ENCODE results near the gene BAIAP2L2.

BAIAP2L2 gene

GRCh38 chr22:38067761-38068360 lies 42.6 kb downstream of the BAIAP2L2 start:
- Histone ChIP-seq H2AK5ac (ENCODE audit: low read depth, low read length) (peak overlapping the region; percentile 92), H4K91ac (ENCODE audit: low read depth, low read length, poor library complexity) (no peak overlapping the region), H3K9me3 (replicated peaks in 1 of 2; ENCODE audit: control insufficient read depth in 2 of 2, insufficient read depth in 1 of 2, low read depth in 1 of 2, low read length in 2 of 2) (no peaks in the 10 kb centered on the region), H3K4me2 (ENCODE audit: insufficient read depth, low read length, poor library complexity, severe bottlenecking) (no peak overlapping the region), H2BK15ac (ENCODE audit: low read length) (no peak overlapping the region), H3K23ac (ENCODE audit: low read depth, low read length, poor library complexity) (no peak overlapping the region), H3K36me3 (replicated peaks in 1 of 2; ENCODE audit: control insufficient read depth in 2 of 2, insufficient read depth in 2 of 2, low read length in 2 of 2) (peaks cover 24 to 54% of the 10 kb centered on the region in 2 donors), H3K4me3 (ENCODE audit: low read length in 2 of 2) (no peak overlapping the region), H2BK120ac (ENCODE audit: low read depth, low read length) (no peak overlapping the region), H3K4ac (ENCODE audit: low read length) (no peak overlapping the region), H2AFZ (ENCODE audit: low read length) (no peak overlapping the region), H3K18ac (ENCODE audit: low read length) (no peak overlapping the region), H3K27ac (replicated peaks; ENCODE audit: low read length) (no peak overlapping the region), H2BK5ac (ENCODE audit: low read length) (no peak overlapping the region), H3K4me1 (ENCODE audit: control insufficient read depth in 2 of 2, insufficient read depth in 1 of 2, low read depth in 1 of 2, low read length in 2 of 2) (peaks cover 6 to 9% of the 10 kb centered on the region in 2 donors), H3K27me3 (ENCODE audit: control insufficient read depth in 3 of 3, insufficient read depth in 3 of 3, low read depth in 1 of 3, low read length in 3 of 3) (no peaks in the 10 kb centered on the region), H2BK12ac (ENCODE audit: low read length) (peak overlapping the region; percentile 2), H4K8ac (ENCODE audit: low read depth, low read length) (no peak overlapping the region), H3K79me1 (ENCODE audit: low read depth, low read length) (peaks cover 1% of the 10 kb centered on the region), H3K9ac (ENCODE audit: low read depth, low read length, poor library complexity) (peak overlapping the region; percentile 44), H3K14ac (ENCODE audit: low read length) (no peak overlapping the region)
- no peak for DNase-seq (ENCODE audit: low spot score)
- no CpG with 5 or more reads among the region's 13 CpGs for WGBS, 2 donors (ENCODE audit: extremely low coverage in 2 of 2, insufficient read length in 2 of 2, insufficient replicate concordance in 1 of 2)

GRCh38 chr22:38067028-38067415 lies 43.5 kb downstream of the BAIAP2L2 start:
- Histone ChIP-seq H2BK120ac (ENCODE audit: low read depth, low read length) (no peak overlapping the region), H4K8ac (ENCODE audit: low read depth, low read length) (no peak overlapping the region), H3K4me1 (ENCODE audit: control insufficient read depth in 2 of 2, insufficient read depth in 1 of 2, low read depth in 1 of 2, low read length in 2 of 2) (peaks cover 6 to 9% of the 10 kb centered on the region in 2 donors), H3K4ac (ENCODE audit: low read length) (no peak overlapping the region), H3K14ac (ENCODE audit: low read length) (no peak overlapping the region), H3K23ac (ENCODE audit: low read depth, low read length, poor library complexity) (no peak overlapping the region), H3K27me3 (ENCODE audit: control insufficient read depth in 3 of 3, insufficient read depth in 3 of 3, low read depth in 1 of 3, low read length in 3 of 3) (no peaks in the 10 kb centered on the region), H3K18ac (ENCODE audit: low read length) (no peak overlapping the region), H3K36me3 (replicated peaks in 1 of 2; ENCODE audit: control insufficient read depth in 2 of 2, insufficient read depth in 2 of 2, low read length in 2 of 2) (peaks cover 20 to 50% of the 10 kb centered on the region in 2 donors), H4K91ac (ENCODE audit: low read depth, low read length, poor library complexity) (no peak overlapping the region), H2BK5ac (ENCODE audit: low read length) (no peak overlapping the region), H2AK5ac (ENCODE audit: low read depth, low read length) (no peak overlapping the region), H3K9me3 (replicated peaks in 1 of 2; ENCODE audit: control insufficient read depth in 2 of 2, insufficient read depth in 1 of 2, low read depth in 1 of 2, low read length in 2 of 2) (no peaks in the 10 kb centered on the region), H3K27ac (replicated peaks; ENCODE audit: low read length) (no peak overlapping the region), H2BK12ac (ENCODE audit: low read length) (no peak overlapping the region), H2AFZ (ENCODE audit: low read length) (no peak overlapping the region), H2BK15ac (ENCODE audit: low read length) (no peak overlapping the region), H3K79me1 (ENCODE audit: low read depth, low read length) (peaks cover 1% of the 10 kb centered on the region), H3K9ac (ENCODE audit: low read depth, low read length, poor library complexity) (no peak overlapping the region), H3K4me2 (ENCODE audit: insufficient read depth, low read length, poor library complexity, severe bottlenecking) (no peak overlapping the region), H3K4me3 (ENCODE audit: low read length in 2 of 2) (no peak overlapping the region)
- WGBS, 2 donors (ENCODE audit: extremely low coverage in 2 of 2, insufficient read length in 2 of 2, insufficient replicate concordance in 1 of 2): no CpG with 5 or more reads among the region's 8 CpGs
- no peak for DNase-seq (ENCODE audit: low spot score)

- Histone ChIP-seq H2AFZ (ENCODE audit: low read length) (no peak overlapping the region), H3K27ac (replicated peaks; ENCODE audit: low read length) (no peak overlapping the region), H2BK120ac (ENCODE audit: low read depth, low read length) (no peak overlapping the region), H2AK5ac (ENCODE audit: low read depth, low read length) (no peak overlapping the region), H4K8ac (ENCODE audit: low read depth, low read length) (no peak overlapping the region), H3K9ac (ENCODE audit: low read depth, low read length, poor library complexity) (no peak overlapping the region), H3K36me3 (replicated peaks in 1 of 2; ENCODE audit: control insufficient read depth in 2 of 2, insufficient read depth in 2 of 2, low read length in 2 of 2) (peaks cover 18 to 45% of the 10 kb centered on the region in 2 donors), H4K91ac (ENCODE audit: low read depth, low read length, poor library complexity) (peak overlapping the region; percentile 65), H2BK12ac (ENCODE audit: low read length) (peak overlapping the region; percentile 90), H2BK15ac (ENCODE audit: low read length) (no peak overlapping the region), H3K4ac (ENCODE audit: low read length) (no peak overlapping the region), H3K4me3 (ENCODE audit: low read length in 2 of 2) (no peak overlapping the region), H3K23ac (ENCODE audit: low read depth, low read length, poor library complexity) (no peak overlapping the region), H3K4me1 (ENCODE audit: control insufficient read depth in 2 of 2, insufficient read depth in 1 of 2, low read depth in 1 of 2, low read length in 2 of 2) (peaks cover 6 to 9% of the 10 kb centered on the region in 2 donors), H3K14ac (ENCODE audit: low read length) (no peak overlapping the region), H3K9me3 (replicated peaks in 1 of 2; ENCODE audit: control insufficient read depth in 2 of 2, insufficient read depth in 1 of 2, low read depth in 1 of 2, low read length in 2 of 2) (no peaks in the 10 kb centered on the region), H2BK5ac (ENCODE audit: low read length) (no peak overlapping the region), H3K4me2 (ENCODE audit: insufficient read depth, low read length, poor library complexity, severe bottlenecking) (no peak overlapping the region), H3K27me3 (ENCODE audit: control insufficient read depth in 3 of 3, insufficient read depth in 3 of 3, low read depth in 1 of 3, low read length in 3 of 3) (no peaks in the 10 kb centered on the region), H3K18ac (ENCODE audit: low read length) (no peak overlapping the region), H3K79me1 (ENCODE audit: low read depth, low read length) (peaks cover 1% of the 10 kb centered on the region)
- no peak for DNase-seq (ENCODE audit: low spot score)
- WGBS, 2 donors (ENCODE audit: extremely low coverage in 2 of 2, insufficient read length in 2 of 2, insufficient replicate concordance in 1 of 2): no CpG with 5 or more reads among the region's 13 CpGs
These were observed 44.0 kb downstream of the BAIAP2L2 start for GRCh38 chr22:38066381-38067027.

- Histone ChIP-seq H2AK5ac (ENCODE audit: low read depth, low read length) (no peak overlapping the region), H3K9ac (ENCODE audit: low read depth, low read length, poor library complexity) (no peak overlapping the region), H3K4me1 (ENCODE audit: control insufficient read depth in 2 of 2, insufficient read depth in 1 of 2, low read depth in 1 of 2, low read length in 2 of 2) (peaks cover 4 to 9% of the 10 kb centered on the region in 2 donors), H2BK120ac (ENCODE audit: low read depth, low read length) (no peak overlapping the region), H3K4me3 (ENCODE audit: low read length in 2 of 2) (no peak overlapping the region), H3K79me1 (ENCODE audit: low read depth, low read length) (peaks cover 1% of the 10 kb centered on the region), H3K18ac (ENCODE audit: low read length) (no peak overlapping the region), H3K14ac (ENCODE audit: low read length) (no peak overlapping the region), H4K91ac (ENCODE audit: low read depth, low read length, poor library complexity) (no peak overlapping the region), H3K23ac (ENCODE audit: low read depth, low read length, poor library complexity) (no peak overlapping the region), H4K8ac (ENCODE audit: low read depth, low read length) (peak overlapping the region; percentile 17), H3K9me3 (replicated peaks in 1 of 2; ENCODE audit: control insufficient read depth in 2 of 2, insufficient read depth in 1 of 2, low read depth in 1 of 2, low read length in 2 of 2) (no peaks in the 10 kb centered on the region), H3K27me3 (ENCODE audit: control insufficient read depth in 3 of 3, insufficient read depth in 3 of 3, low read depth in 1 of 3, low read length in 3 of 3) (no peaks in the 10 kb centered on the region), H2AFZ (ENCODE audit: low read length) (no peak overlapping the region), H3K4ac (ENCODE audit: low read length) (no peak overlapping the region), H3K4me2 (ENCODE audit: insufficient read depth, low read length, poor library complexity, severe bottlenecking) (no peak overlapping the region), H3K27ac (replicated peaks; ENCODE audit: low read length) (no peak overlapping the region), H2BK12ac (ENCODE audit: low read length) (no peak overlapping the region), H2BK15ac (ENCODE audit: low read length) (no peak overlapping the region), H3K36me3 (replicated peaks in 1 of 2; ENCODE audit: control insufficient read depth in 2 of 2, insufficient read depth in 2 of 2, low read length in 2 of 2) (peaks cover 18 to 46% of the 10 kb centered on the region in 2 donors), H2BK5ac (ENCODE audit: low read length) (no peak overlapping the region)
- WGBS, 2 donors (ENCODE audit: extremely low coverage in 2 of 2, insufficient read length in 2 of 2, insufficient replicate concordance in 1 of 2): no CpG with 5 or more reads among the region's 8 CpGs
- no peak for DNase-seq (ENCODE audit: low spot score)
These were observed 44.9 kb downstream of the BAIAP2L2 start for GRCh38 chr22:38065539-38065938.

Data from neuronal stem cell (in vitro differentiated cells).